Measurements from ENCODE around the gene GPC5. TPM values are rescaled to one million over a fixed set of nuclear protein-coding genes. Genes with fewer than 3 reads are reported as not detected.

Gene GPC5
- total and polyA plus RNA-seq, 9 of the 15 experiments (the other 6 are each of a cell fraction or from before 2014, with no cell fraction given): 0.18 to 0.27 TPM; not detected in 7

DNA sequence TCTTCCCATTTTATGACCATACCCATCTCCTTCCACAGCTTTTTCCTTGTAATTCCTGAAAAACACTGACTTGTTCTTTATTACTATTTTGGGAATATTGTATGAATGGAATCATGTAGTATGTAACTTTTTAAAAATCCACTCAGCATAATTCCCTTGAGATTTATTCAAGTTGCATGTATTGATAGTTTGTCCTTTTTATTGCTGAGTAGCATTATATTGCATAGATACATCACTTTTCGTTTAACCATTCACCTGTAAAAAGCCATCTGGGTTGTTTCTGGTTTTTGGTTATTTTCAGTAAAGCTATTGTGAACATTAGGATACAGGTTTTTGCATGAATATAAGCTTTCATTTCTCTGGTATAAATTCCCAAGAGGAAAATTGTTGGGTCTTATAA is 115.4 kb downstream of the GPC5 start:
- Histone ChIP-seq H3K79me2 (ENCODE audit: control insufficient read depth, insufficient read depth, low read length) (no peaks in the 10 kb centered on the region), H3K4me3 (no peak overlapping the region), H3K4me2 (ENCODE audit: insufficient read depth, low read length) (no peak overlapping the region), H3K27ac (ENCODE audit: extremely low read depth, low read depth, low read length) (no peak overlapping the region), H3K27me3 (ENCODE audit: control insufficient read depth in 2 of 2, insufficient read depth in 2 of 2, low read length in 2 of 2) (no peaks in the 10 kb centered on the region), H3K9ac (ENCODE audit: insufficient read depth in 1 of 2, low read depth in 2 of 2, low read length in 2 of 2) (no peak overlapping the region), H2AFZ (ENCODE audit: low read depth, low read length) (no peak overlapping the region), H3K9me1 (ENCODE audit: control insufficient read depth, insufficient read depth, low read length) (no peaks in the 10 kb centered on the region), H3K36me3 (ENCODE audit: control insufficient read depth, insufficient read depth, low read length) (no peaks in the 10 kb centered on the region), H4K20me1 (replicated peaks; ENCODE audit: control insufficient read depth, insufficient read depth, low read length) (no peaks in the 10 kb centered on the region), H3K4me1 (replicated peaks in 1 of 2; ENCODE audit: control insufficient read depth in 2 of 2, insufficient read depth in 2 of 2, low read length in 2 of 2) (no peaks in the 10 kb centered on the region), H3K9me3 (replicated peaks; ENCODE audit: control insufficient read depth, insufficient read depth, low read depth, low read length) (no peaks in the 10 kb centered on the region; the same call in 1 of the 2 replicates)
- no peak for DNase-seq (ENCODE audit: extremely low read depth in 1 of 4, low spot score in 3 of 4)
- ATAC-seq: no peak
- no TSS peak for BruUV-seq (replicated peaks)
- peak; percentile 51; the same call in 1 of the 2 replicates for TF ChIP-seq MAFF (IDR thresholded peaks at IDR 0.05; ENCODE audit: low read length)
- peak; percentile 89; the same call in 1 of the 2 replicates for TF ChIP-seq ZNF316 (IDR thresholded peaks at IDR 0.05)
- TF ChIP-seq HNRNPL (IDR thresholded peaks at IDR 0.05; ENCODE audit: low read depth, low read length): no peak
- TF ChIP-seq MAFK (IDR thresholded peaks at IDR 0.05; ENCODE audit: low read length): peak; percentile 22; the same call in 1 of the 2 replicates
- TF ChIP-seq MAFG (tag; conservative IDR thresholded peaks at IDR 0.05): peak; percentile 79
- TF ChIP-seq, protein P1, sequence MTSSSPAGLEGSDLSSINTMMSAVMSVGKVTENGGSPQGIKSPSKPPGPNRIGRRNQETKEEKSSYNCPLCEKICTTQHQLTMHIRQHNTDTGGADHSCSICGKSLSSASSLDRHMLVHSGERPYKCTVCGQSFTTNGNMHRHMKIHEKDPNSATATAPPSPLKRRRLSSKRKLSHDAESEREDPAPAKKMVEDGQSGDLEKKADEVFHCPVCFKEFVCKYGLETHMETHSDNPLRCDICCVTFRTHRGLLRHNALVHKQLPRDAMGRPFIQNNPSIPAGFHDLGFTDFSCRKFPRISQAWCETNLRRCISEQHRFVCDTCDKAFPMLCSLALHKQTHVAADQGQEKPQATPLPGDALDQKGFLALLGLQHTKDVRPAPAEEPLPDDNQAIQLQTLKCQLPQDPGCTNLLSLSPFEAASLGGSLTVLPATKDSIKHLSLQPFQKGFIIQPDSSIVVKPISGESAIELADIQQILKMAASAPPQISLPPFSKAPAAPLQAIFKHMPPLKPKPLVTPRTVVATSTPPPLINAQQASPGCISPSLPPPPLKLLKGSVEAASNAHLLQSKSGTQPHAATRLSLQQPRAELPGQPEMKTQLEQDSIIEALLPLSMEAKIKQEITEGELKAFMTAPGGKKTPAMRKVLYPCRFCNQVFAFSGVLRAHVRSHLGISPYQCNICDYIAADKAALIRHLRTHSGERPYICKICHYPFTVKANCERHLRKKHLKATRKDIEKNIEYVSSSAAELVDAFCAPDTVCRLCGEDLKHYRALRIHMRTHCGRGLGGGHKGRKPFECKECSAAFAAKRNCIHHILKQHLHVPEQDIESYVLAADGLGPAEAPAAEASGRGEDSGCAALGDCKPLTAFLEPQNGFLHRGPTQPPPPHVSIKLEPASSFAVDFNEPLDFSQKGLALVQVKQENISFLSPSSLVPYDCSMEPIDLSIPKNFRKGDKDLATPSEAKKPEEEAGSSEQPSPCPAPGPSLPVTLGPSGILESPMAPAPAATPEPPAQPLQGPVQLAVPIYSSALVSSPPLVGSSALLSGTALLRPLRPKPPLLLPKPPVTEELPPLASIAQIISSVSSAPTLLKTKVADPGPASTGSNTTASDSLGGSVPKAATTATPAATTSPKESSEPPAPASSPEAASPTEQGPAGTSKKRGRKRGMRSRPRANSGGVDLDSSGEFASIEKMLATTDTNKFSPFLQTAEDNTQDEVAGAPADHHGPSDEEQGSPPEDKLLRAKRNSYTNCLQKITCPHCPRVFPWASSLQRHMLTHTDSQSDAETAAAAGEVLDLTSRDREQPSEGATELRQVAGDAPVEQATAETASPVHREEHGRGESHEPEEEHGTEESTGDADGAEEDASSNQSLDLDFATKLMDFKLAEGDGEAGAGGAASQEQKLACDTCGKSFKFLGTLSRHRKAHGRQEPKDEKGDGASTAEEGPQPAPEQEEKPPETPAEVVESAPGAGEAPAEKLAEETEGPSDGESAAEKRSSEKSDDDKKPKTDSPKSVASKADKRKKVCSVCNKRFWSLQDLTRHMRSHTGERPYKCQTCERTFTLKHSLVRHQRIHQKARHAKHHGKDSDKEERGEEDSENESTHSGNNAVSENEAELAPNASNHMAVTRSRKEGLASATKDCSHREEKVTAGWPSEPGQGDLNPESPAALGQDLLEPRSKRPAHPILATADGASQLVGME (CRISPR knock-in tag; IDR thresholded peaks at IDR 0.05): no peak
- TF ChIP-seq, protein P2, sequence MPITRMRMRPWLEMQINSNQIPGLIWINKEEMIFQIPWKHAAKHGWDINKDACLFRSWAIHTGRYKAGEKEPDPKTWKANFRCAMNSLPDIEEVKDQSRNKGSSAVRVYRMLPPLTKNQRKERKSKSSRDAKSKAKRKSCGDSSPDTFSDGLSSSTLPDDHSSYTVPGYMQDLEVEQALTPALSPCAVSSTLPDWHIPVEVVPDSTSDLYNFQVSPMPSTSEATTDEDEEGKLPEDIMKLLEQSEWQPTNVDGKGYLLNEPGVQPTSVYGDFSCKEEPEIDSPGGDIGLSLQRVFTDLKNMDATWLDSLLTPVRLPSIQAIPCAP (CRISPR knock-in tag; IDR thresholded peaks at IDR 0.05; ENCODE audit: borderline replicate concordance): no peak
- TF ChIP-seq C11orf30 (IDR thresholded peaks at IDR 0.05; ENCODE audit: low read depth): peak; percentile 74
- POLR2A ChIA-PET: interaction anchor here (2.2 kb wide), 1 partner anchor 13 kb away, joined by 5 read pairs; no protein-coding TSS in a partner anchor
- FAIRE-seq: no peak
- in situ Hi-C loops (cut with MboI): no loop called here
- intact Hi-C loops (cut with micrococcal nuclease): no loop called here
- CTCF ChIA-PET (ENCODE audit: low intra/inter-chr PET ratio): no interaction called here
- WGBS (ENCODE audit: insufficient coverage, low coverage, missing lambda C conversion rate): 5% methylated on average over 1 of the region's 1 CpG
